ENCODE data around the gene TPPP2.
A peak's percentile ranks its signal among the peaks of the same experiment; 100 is the strongest.

The TPPP2 gene

DNA sequence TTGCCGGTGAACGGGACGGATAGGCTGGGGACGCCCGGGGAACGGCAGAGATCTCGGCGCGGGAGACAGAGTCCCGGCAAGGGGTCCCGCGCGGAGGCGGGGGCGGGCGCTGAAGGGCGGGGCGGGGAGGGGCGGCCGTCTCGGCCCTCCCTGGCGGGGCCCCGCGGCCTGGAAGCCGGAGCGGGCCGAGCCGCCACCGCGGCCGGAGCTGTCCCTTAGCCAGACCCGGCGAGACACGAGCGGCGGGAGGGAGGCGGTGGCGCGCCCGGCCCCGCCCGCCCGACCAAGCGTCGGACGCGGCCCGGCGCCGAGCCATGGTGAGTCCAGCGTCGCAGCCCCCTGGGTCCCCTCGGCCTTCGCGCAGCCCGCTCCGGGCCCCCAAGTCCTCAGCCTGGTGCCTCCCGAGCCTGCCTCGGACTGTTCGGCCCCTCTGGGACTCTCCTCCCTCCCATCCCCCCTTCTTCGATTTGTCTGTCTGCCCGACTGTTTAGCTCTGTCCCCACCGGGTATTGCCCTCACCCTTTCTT is 40.1 kb downstream of the TPPP2 start, which contains the start of gene ARHGEF40:
Gene ARHGEF40, plus strand, starts transcription at position 222 of the 527 bp plus-strand sequence. Its CDS starts 93 bp downstream, at position 315.
- peaks cover 74% of the 10 kb centered on the region for H3K27me3 Mint-ChIP-seq
- DNase-seq: peak; percentile 49
- H3K4me3 Mint-ChIP-seq: peak within 1 kb of the TSS; percentile 72
- no peak within 1 kb of the TSS for H3K27ac Mint-ChIP-seq
- no peaks in the 10 kb centered on the region for H3K36me3 Mint-ChIP-seq (ENCODE audit: low read depth)
- peaks cover 36% of the 10 kb centered on the region for H3K4me1 Mint-ChIP-seq (ENCODE audit: low read depth)
- H3K9me3 Mint-ChIP-seq: no peaks in the 10 kb centered on the region

DNA sequence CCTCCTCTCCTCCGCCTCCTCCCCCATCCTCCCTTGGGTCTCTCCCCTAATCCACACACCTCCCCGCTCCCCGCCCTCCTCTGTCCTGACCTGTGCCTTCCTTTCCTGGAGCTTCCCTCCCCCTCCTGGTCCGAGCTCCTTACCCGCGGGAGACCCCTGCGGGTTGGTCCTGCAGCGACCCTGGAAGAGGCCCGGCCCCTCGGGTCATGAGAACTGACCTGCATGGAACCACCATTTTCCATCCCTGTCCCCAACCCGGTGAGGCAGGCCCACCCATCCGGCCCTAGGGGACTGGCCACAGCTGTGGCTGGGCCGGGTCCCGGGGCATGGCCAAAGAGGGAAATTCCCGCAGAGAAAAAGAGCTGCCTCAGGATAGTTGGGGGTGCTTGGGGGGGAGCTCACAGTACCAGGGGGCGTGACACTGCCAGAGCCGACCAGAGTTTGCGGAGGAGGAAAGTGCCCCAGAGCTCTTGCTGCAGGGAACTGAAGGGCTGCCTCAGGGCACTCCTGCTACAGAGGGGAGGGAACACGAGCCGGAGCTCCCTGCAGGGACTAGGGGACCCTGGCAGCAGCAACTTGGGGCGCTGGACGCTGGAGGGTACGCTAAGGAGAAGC is 40.7 kb downstream of the TPPP2 start:
- H3K4me1 Mint-ChIP-seq (ENCODE audit: low read depth): peaks cover 36% of the 10 kb centered on the region
- peaks cover 70% of the 10 kb centered on the region for H3K27me3 Mint-ChIP-seq
- H3K36me3 Mint-ChIP-seq (ENCODE audit: low read depth): no peaks in the 10 kb centered on the region
- H3K9me3 Mint-ChIP-seq: no peaks in the 10 kb centered on the region
- peak overlapping the region; percentile 72 for H3K4me3 Mint-ChIP-seq
- no peak overlapping the region for H3K27ac Mint-ChIP-seq
- DNase-seq: no peak

DNA sequence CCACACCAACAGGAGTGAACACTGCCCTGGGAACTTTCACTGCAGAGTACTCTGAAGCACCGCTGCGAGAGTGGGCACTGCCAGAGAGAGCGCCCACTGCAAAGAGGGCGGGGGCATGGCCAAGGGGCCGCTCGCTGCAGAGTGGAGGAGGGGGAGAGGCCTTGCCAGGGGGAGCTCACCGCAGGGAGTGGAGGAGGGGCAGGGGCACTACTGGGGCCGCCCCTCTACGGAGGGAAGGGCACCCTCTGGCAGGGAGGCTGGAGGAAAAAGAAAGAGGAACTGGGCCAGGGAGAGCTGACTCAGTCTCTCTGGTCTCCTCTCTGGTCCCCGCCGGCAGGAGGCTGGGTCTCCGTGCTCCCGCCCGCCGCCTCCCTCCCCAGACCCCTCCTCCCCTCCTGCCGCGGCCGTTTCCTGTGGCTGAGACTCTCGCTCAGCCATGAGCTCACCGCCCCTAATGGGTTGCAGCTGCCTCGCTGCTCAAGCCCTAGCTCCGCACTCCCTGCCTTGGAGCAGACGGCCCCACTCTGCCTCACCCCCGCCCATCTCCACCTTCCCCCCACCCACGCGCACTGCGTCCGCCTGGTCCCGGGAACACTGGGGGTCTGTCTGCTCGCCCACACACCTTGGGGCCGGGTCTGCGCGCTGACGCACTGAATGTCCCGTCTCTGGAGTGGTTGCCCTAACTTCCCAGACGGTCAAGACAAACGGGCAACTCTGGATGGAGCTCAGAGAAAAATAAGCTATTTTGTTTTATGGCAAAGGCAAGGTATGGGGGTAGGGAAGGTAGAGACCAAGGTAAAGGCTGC is 41.4 kb downstream of the TPPP2 start:
- Mint-ChIP-seq H3K4me3 (peak overlapping the region; percentile 72), H3K4me1 (ENCODE audit: low read depth) (peaks cover 36% of the 10 kb centered on the region), H3K27me3 (peaks cover 66% of the 10 kb centered on the region), H3K36me3 (ENCODE audit: low read depth) (no peaks in the 10 kb centered on the region), H3K27ac (no peak overlapping the region), H3K9me3 (no peaks in the 10 kb centered on the region)
- peak; percentile 60 for DNase-seq

DNA sequence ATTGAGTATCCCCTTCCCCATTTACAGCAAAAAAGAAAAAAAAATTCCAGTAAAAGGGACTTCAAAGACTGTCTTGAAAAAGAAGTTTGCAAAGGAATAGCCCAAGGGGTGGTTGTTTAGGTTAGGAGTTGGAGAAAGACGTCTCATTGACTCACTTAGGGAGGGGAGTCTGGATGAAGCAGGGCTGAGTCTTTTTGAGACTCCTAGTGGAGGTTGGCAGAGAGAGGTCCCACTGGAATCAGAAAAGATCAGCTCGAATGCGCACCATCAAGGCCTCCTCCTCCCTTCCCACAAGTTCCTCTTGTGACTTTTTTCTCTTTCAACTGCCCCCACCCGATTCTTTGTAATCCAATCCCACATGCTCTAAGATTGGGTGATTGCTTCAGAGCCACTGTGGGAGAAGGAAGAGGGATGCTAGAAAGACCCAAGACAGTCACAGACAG is 42.0 kb downstream of the TPPP2 start:
- no peak for DNase-seq
- peaks cover 36% of the 10 kb centered on the region for H3K4me1 Mint-ChIP-seq (ENCODE audit: low read depth)
- peaks cover 60% of the 10 kb centered on the region for H3K27me3 Mint-ChIP-seq
- no peaks in the 10 kb centered on the region for H3K36me3 Mint-ChIP-seq (ENCODE audit: low read depth)
- H3K4me3 Mint-ChIP-seq: peak overlapping the region; percentile 72
- H3K27ac Mint-ChIP-seq: no peak overlapping the region
- no peaks in the 10 kb centered on the region for H3K9me3 Mint-ChIP-seq

DNA sequence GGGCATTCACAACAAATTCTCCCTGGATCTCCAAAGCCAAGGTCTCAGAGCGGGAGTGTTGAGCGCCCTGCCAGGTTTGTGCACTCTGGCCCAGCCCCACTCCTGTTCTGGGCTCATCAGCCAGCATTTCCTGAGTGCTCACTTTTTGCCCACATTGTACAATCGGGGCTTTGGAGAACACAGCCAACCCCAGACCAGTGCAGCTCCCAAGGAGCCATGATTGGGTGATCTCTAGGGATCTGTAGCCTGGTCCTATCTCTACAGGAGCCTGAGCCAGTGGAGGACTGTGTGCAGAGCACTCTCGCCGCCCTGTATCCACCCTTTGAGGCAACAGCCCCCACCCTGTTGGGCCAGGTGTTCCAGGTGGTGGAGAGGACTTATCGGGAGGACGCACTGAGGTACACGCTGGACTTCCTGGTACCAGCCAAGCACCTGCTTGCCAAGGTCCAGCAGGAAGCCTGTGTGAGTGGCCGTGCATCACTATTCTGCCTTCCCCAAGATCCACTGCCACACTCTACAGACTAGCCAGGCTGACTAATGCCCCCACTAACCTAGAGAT is 42.8 kb downstream of the TPPP2 start:
- Mint-ChIP-seq H3K27me3 (peaks cover 52% of the 10 kb centered on the region), H3K9me3 (no peaks in the 10 kb centered on the region), H3K27ac (no peak overlapping the region), H3K36me3 (ENCODE audit: low read depth) (no peaks in the 10 kb centered on the region), H3K4me1 (ENCODE audit: low read depth) (peaks cover 36% of the 10 kb centered on the region), H3K4me3 (no peak overlapping the region)
- DNase-seq: no peak

DNA sequence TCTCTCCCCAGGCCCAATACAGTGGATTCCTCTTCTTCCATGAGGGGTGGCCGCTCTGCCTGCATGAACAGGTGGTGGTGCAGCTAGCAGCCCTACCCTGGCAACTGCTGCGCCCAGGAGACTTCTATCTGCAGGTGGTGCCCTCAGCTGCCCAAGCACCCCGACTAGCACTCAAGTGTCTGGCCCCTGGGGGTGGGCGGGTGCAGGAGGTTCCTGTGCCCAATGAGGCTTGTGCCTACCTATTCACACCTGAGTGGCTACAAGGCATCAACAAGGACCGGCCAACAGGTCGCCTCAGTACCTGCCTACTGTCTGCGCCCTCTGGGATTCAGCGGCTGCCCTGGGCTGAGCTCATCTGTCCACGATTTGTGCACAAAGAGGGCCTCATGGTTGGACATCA is 43.9 kb downstream of the TPPP2 start:
- H3K27ac Mint-ChIP-seq: no peak overlapping the region
- no peaks in the 10 kb centered on the region for H3K36me3 Mint-ChIP-seq (ENCODE audit: low read depth)
- peaks cover 28% of the 10 kb centered on the region for H3K4me1 Mint-ChIP-seq (ENCODE audit: low read depth)
- no peak overlapping the region for H3K4me3 Mint-ChIP-seq
- DNase-seq: no peak
- peaks cover 43% of the 10 kb centered on the region for H3K27me3 Mint-ChIP-seq
- H3K9me3 Mint-ChIP-seq: no peaks in the 10 kb centered on the region

DNA sequence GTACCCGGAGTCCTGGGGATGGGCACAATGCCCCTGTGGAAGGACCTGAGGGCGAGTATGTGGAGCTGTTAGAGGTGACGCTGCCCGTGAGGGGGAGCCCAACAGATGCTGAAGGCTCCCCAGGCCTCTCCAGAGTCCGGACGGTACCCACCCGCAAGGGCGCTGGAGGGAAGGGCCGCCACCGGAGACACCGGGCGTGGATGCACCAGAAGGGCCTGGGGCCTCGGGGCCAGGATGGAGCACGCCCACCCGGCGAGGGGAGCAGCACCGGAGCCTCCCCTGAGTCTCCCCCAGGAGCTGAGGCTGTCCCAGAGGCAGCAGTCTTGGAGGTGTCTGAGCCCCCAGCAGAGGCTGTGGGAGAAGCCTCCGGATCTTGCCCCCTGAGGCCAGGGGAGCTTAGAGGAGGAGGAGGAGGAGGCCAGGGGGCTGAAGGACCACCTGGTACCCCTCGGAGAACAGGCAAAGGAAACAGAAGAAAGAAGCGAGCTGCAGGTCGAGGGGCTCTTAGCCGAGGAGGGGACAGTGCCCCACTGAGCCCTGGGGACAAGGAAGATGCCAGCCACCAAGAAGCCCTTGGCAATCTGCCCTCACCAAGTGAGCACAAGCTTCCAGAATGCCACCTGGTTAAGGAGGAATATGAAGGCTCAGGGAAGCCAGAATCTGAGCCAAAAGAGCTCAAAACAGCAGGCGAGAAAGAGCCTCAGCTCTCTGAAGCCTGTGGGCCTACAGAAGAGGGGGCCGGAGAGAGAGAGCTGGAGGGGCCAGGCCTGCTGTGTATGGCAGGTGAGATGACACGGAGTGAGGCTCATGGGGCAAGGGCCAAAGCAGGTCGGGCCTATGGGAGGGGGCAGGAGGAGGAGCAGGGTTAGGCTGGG is 44.6 kb downstream of the TPPP2 start:
- peaks cover 36% of the 10 kb centered on the region for H3K27me3 Mint-ChIP-seq
- no peak overlapping the region for H3K4me3 Mint-ChIP-seq

DNA sequence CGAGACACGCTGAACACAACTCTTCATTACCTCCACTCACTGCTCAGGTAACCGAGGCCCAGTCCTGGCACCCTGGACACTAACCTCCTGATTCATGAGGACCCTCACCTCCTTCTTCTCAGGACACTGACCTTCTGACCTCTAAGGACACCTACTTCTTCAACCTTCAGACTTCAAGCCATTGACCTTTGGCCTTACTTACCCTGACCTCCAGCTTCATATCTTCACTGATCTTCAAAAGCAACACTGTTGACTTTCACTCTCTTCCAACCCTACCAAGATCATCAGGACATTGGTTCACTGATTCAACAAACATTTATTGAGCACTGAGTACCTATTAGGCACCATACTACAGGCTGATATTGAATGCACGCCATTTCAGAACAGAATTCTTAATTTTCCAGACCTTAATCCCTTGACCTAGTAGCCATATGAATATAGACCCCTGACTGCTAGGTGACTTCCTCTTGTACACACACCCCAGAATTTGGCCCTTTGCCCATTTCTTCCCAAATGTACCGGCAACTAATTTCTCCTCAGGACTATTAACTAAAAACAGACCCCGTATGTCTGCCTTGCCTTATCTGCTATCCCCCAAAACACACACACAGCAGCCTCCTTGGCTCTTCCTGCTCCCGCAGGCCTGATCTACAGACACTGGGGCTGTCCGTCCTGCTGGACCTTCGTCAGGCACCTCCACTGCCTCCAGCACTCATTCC is 45.9 kb downstream of the TPPP2 start:
- Mint-ChIP-seq H3K36me3 (ENCODE audit: low read depth) (no peaks in the 10 kb centered on the region), H3K4me1 (ENCODE audit: low read depth) (peaks cover 13% of the 10 kb centered on the region), H3K27ac (no peak overlapping the region), H3K9me3 (no peaks in the 10 kb centered on the region), H3K27me3 (peaks cover 27% of the 10 kb centered on the region), H3K4me3 (no peak overlapping the region)
- DNase-seq: no peak

More for the DNA sequence above, 44.6 kb downstream of the TPPP2 start:
- DNase-seq: no peak
- Mint-ChIP-seq H3K27ac (no peak overlapping the region), H3K4me1 (ENCODE audit: low read depth) (peaks cover 21% of the 10 kb centered on the region), H3K9me3 (no peaks in the 10 kb centered on the region), H3K36me3 (ENCODE audit: low read depth) (no peaks in the 10 kb centered on the region)

DNA sequence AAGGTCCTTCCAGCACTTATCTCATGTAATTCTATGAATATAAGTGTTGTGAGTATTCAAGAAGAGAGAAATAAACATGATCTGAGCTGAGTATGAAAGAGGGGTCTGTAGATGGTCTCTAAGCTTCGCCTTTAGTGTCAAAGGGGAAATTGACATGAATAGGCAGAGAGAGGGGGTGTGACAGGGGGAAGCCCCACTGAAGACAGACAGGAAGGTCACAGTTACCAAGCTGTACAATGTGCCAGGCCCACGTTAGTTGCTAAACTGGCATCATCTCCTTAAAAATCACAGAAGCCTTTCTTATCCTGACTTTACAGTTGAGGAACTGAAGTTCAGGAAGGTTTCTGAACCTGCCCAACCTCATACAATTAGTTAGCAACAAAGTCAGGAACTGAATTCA is 47.7 kb downstream of the TPPP2 start:
- no peak overlapping the region for H3K4me3 Mint-ChIP-seq
- H3K4me1 Mint-ChIP-seq (ENCODE audit: low read depth): no peaks in the 10 kb centered on the region
- H3K9me3 Mint-ChIP-seq: no peaks in the 10 kb centered on the region
- peaks cover 9% of the 10 kb centered on the region for H3K27me3 Mint-ChIP-seq
- no peaks in the 10 kb centered on the region for H3K36me3 Mint-ChIP-seq (ENCODE audit: low read depth)
- no peak for DNase-seq
- H3K27ac Mint-ChIP-seq: no peak overlapping the region

DNA sequence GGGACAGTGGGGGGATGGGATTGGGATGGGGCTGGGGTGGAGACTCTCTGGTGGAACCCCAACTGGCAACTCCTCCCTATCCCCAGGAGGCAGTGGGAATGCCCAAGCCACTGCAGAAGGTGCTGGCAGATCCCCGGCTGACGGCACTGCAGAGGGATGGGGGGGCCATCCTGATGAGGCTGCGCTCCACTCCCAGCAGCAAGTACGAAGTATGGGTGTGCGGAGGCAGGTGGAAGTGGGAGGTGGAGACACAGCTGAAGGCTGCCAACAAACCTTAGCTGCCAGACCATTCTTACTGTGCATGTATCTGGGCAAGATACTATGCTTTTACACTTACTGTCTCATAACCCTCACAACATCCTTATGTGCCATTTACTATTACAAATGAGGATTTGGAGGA is 48.3 kb downstream of the TPPP2 start:
- Mint-ChIP-seq H3K36me3 (ENCODE audit: low read depth) (no peaks in the 10 kb centered on the region), H3K4me1 (ENCODE audit: low read depth) (no peaks in the 10 kb centered on the region), H3K4me3 (no peak overlapping the region), H3K27ac (no peak overlapping the region), H3K27me3 (peaks cover 5% of the 10 kb centered on the region), H3K9me3 (no peaks in the 10 kb centered on the region)
- no peak for DNase-seq

DNA sequence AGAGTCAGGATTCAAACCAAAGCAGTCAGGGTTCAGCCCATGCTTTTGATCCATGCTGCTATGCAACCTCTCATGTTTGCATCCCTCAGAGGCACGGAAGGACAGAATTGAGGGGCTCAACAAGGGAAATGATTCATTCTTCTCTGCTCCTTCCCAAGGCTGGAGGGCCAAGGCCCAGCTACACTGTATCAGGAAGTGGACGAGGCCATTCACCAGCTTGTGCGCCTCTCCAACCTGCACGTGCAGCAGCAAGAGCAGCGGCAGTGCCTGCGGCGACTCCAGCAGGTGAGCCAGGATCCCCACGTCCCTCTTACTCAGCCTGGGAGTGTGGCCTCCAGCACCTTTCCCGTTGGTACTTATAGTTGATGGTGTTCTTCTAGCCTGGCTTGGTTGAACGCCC is 48.7 kb downstream of the TPPP2 start:
- Mint-ChIP-seq H3K4me1 (ENCODE audit: low read depth) (no peaks in the 10 kb centered on the region), H3K36me3 (ENCODE audit: low read depth) (no peaks in the 10 kb centered on the region), H3K27ac (no peak overlapping the region), H3K27me3 (peaks cover under 1% of the 10 kb centered on the region), H3K9me3 (no peaks in the 10 kb centered on the region), H3K4me3 (no peak overlapping the region)
- no peak for DNase-seq

DNA sequence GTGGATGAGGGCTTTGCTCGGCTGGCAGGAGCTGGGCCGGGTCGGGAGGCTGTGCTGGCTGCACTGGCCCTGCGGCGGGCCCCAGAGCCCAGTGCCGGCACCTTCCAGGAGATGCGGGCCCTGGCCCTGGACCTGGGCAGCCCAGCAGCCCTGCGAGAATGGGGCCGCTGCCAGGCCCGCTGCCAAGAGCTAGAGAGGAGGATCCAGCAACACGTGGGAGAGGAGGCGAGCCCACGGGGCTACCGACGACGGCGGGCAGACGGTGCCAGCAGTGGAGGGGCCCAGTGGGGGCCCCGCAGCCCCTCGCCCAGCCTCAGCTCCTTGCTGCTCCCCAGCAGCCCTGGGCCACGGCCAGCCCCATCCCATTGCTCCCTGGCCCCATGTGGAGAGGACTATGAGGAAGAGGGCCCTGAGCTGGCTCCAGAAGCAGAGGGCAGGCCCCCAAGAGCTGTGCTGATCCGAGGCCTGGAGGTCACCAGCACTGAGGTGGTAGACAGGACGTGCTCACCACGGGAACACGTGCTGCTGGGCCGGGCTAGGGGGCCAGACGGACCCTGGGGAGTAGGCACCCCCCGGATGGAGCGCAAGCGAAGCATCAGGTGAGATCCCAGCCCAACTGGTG is 51.6 kb downstream of the TPPP2 start:
- Mint-ChIP-seq H3K27ac (no peak overlapping the region), H3K4me3 (no peak overlapping the region), H3K27me3 (no peaks in the 10 kb centered on the region), H3K9me3 (no peaks in the 10 kb centered on the region), H3K36me3 (ENCODE audit: low read depth) (no peaks in the 10 kb centered on the region), H3K4me1 (ENCODE audit: low read depth) (peaks cover 3% of the 10 kb centered on the region)
- DNase-seq: no peak
